ENCODE measurements around the gene ACTR3. TPM values are rescaled to one million over a fixed set of nuclear protein-coding genes. Genes with fewer than 3 reads are reported as not detected.

Gene ACTR3
- total RNA-seq, 1 experiment from 2014 or later = 169 TPM

GRCh38 chr2:113992090-113992489 lies 102.2 kb downstream of the ACTR3 start (continued):
- no peak for TF ChIP-seq ZMAT4 (CRISPR knock-in tag; IDR thresholded peaks at IDR 0.05)

GRCh38 chr2:113996671-113997594 lies 107.0 kb downstream of the ACTR3 start:
- Mint-ChIP-seq H3K36me3 (peaks cover 29% of the 10 kb centered on the region), H3K4me3 (no peak overlapping the region), H3K27me3 (ENCODE audit: low read depth) (peaks cover 4% of the 10 kb centered on the region; the same call in 1 of the 2 replicates), H3K4me1 (no peaks in the 10 kb centered on the region), H3K27ac (no peak overlapping the region), H3K9me3 (peaks cover 59% of the 10 kb centered on the region)
- ChIA-PET CTCF (no interaction called here), POLR2A (no interaction called here)
- TF ChIP-seq IRF1 (CRISPR knock-in tag; IDR thresholded peaks at IDR 0.05) = no peak
- no peak for TF ChIP-seq KAT7 (CRISPR knock-in tag; IDR thresholded peaks at IDR 0.05; ENCODE audit: borderline replicate concordance)
- no peak for TF ChIP-seq ZNF263 (CRISPR knock-in tag; IDR thresholded peaks at IDR 0.05; ENCODE audit: low read depth)
- TF ChIP-seq NR1H2 (CRISPR knock-in tag; IDR thresholded peaks at IDR 0.05) = no peak
- no peak for TF ChIP-seq ZNF416 (CRISPR knock-in tag; IDR thresholded peaks at IDR 0.05)
- no peak for TF ChIP-seq GABPB1 (CRISPR knock-in tag; IDR thresholded peaks at IDR 0.05)
- ATAC-seq = no peak
- DNase-seq (ENCODE audit: low spot score) = no peak

- H3K9me3 Mint-ChIP-seq = peaks cover 65% of the 10 kb centered on the region
- ChIA-PET POLR2A (no interaction called here), CTCF (no interaction called here)
- peaks cover 35% of the 10 kb centered on the region for H3K36me3 Mint-ChIP-seq
- H3K4me3 Mint-ChIP-seq = no peak overlapping the region
- DNase-seq (ENCODE audit: low spot score) (no peak), ATAC-seq (no peak)
- H3K27ac Mint-ChIP-seq = no peak overlapping the region
- H3K4me1 Mint-ChIP-seq = no peaks in the 10 kb centered on the region
- H3K27me3 Mint-ChIP-seq (ENCODE audit: low read depth) = peaks cover 4% of the 10 kb centered on the region; the same call in 1 of the 2 replicates
- TF ChIP-seq RORB (CRISPR knock-in tag; IDR thresholded peaks at IDR 0.05) = no peak
- no peak for TF ChIP-seq KAT7 (CRISPR knock-in tag; IDR thresholded peaks at IDR 0.05; ENCODE audit: borderline replicate concordance)
- TF ChIP-seq ZNF671 (CRISPR knock-in tag; IDR thresholded peaks at IDR 0.05) = no peak
- TF ChIP-seq MAX (CRISPR knock-in tag; IDR thresholded peaks at IDR 0.05) = no peak
- no peak for TF ChIP-seq AR (CRISPR knock-in tag; IDR thresholded peaks at IDR 0.05)
- TF ChIP-seq ATF2 (CRISPR knock-in tag; IDR thresholded peaks at IDR 0.05; ENCODE audit: borderline replicate concordance, low read depth) = no peak
- TF ChIP-seq CTCF (IDR thresholded peaks at IDR 0.05) = no peak
- no peak for TF ChIP-seq ZBTB43 (CRISPR knock-in tag; IDR thresholded peaks at IDR 0.05)
- TF ChIP-seq ZSCAN18 (CRISPR knock-in tag; IDR thresholded peaks at IDR 0.05) = no peak
- TF ChIP-seq SP1 (CRISPR knock-in tag; conservative IDR thresholded peaks at IDR 0.05) = no peak
- TF ChIP-seq PRDM15 (CRISPR knock-in tag; IDR thresholded peaks at IDR 0.05) = no peak
- no peak for TF ChIP-seq NR1H2 (CRISPR knock-in tag; IDR thresholded peaks at IDR 0.05)
These were observed 111.3 kb downstream of the ACTR3 start for GRCh38 chr2:114001152-114001551.

Measured in WTC11 (cell line).